ENCODE data around the gene COX6A1. TPM values are rescaled to one million over a fixed set of nuclear protein-coding genes. Genes with fewer than 3 reads are reported as not detected.

COX6A1 gene
- total RNA-seq, 1 experiment from 2014 or later, result 464 TPM

DNA sequence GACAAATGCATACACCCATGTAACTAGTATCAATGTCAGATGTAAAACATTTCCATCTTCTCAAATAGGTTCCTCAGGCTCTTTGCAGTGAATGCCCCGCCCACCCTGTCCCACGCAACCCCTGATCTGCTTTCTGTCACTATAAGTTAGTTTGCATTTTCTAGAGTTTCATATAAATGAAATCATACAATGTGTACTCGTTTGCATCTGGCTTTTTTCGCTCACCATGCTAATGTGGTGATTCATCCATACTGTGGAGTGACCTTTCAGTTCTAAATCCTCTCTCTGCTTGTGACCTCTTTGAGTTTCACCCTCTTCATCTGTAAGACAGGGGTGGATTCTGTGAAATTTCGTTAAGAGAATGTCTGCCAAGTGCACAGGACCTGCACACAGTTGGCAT, 38.4 kb upstream of the COX6A1 start (continued):
- no peak for TF ChIP-seq POLR2AphosphoS5 (IDR thresholded peaks at IDR 0.05; ENCODE audit: low read depth, low read length)
- no peak for TF ChIP-seq MAX (IDR thresholded peaks at IDR 0.05)
- TF ChIP-seq CBX3 (IDR thresholded peaks at IDR 0.05; ENCODE audit: low read depth), result no peak
- TF ChIP-seq EGR1 (IDR thresholded peaks at IDR 0.05; ENCODE audit: low read depth), result no peak

DNA sequence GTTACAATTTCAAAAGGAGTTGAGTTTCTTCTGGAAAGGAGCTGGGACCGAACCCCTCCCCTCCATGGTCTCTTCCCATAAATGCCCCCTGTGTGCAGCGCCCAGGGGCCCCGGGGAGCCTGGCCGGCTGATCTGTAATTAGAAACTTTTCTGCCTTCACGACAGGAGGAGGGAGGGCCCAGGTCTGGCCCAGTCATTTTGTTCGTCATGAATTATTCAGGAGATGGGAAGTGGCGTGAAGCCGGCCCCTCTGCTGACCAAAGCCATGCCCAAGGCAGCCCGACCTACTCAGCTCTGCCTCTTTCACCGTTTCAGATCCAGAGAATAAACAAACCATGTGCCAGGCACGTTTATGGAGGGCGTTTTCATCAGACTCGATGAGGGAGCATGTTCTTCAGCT, 35.7 kb upstream of the COX6A1 start:
- BruUV-seq (replicated peaks), result no TSS peak
- Histone ChIP-seq H3K79me2 (ENCODE audit: insufficient read depth, low read length) (no peaks in the 10 kb centered on the region), H3K4me1 (ENCODE audit: control insufficient read depth in 1 of 2, insufficient read depth in 2 of 2, low read length in 2 of 2) (no peaks in the 10 kb centered on the region), H3K9ac (ENCODE audit: low read length) (no peak overlapping the region), H2AFZ (ENCODE audit: low read depth, low read length, poor library complexity, severe bottlenecking) (no peak overlapping the region), H3K9me3 (ENCODE audit: control insufficient read depth in 1 of 2, insufficient read depth in 1 of 2, low read depth in 1 of 2, low read length in 2 of 2) (no peaks in the 10 kb centered on the region), H3K4me2 (ENCODE audit: low read length) (no peak overlapping the region), H3K27me3 (ENCODE audit: insufficient read depth, low read length) (no peaks in the 10 kb centered on the region), H4K20me1 (ENCODE audit: insufficient read depth) (no peaks in the 10 kb centered on the region), H3K36me3 (ENCODE audit: control insufficient read depth in 1 of 2, insufficient read depth in 2 of 2, low read length in 2 of 2) (no peaks in the 10 kb centered on the region), H3K4me3 (replicated peaks in 1 of 2; ENCODE audit: low read depth in 1 of 2, low read length in 2 of 2) (no peak overlapping the region), H3K9me2 (ENCODE audit: insufficient read depth) (no peaks in the 10 kb centered on the region), H3K27ac (ENCODE audit: low read depth, low read length) (no peak overlapping the region)
- ATAC-seq (no peak), DNase-seq (ENCODE audit: low read depth, low spot score) (no peak)
- CTCF ChIA-PET, result no interaction called here
- intact Hi-C loops (cut with micrococcal nuclease), result no loop called here
- RAD21 ChIA-PET (ENCODE audit: low non-redundant PET in 1 of 2, low total read pairs in 2 of 2, uncharacterized antibody in 2 of 2, unreplicated experiment in 2 of 2), result no interaction called here
- no peak for TF ChIP-seq REST (IDR thresholded peaks at IDR 0.05; ENCODE audit: low read depth)
- no peak for TF ChIP-seq RAD21 (IDR thresholded peaks at IDR 0.05; ENCODE audit: low read depth)
- TF ChIP-seq TCF7L2 (IDR thresholded peaks at IDR 0.05; ENCODE audit: borderline replicate concordance, extremely low read depth, insufficient read depth, insufficient read length), result no peak
- no peak for TF ChIP-seq SRF (IDR thresholded peaks at IDR 0.05; ENCODE audit: low read depth)
- no peak for TF ChIP-seq CEBPB (IDR thresholded peaks at IDR 0.05; ENCODE audit: low read depth)
- TF ChIP-seq SIN3A (IDR thresholded peaks at IDR 0.05; ENCODE audit: low read depth), result no peak
- TF ChIP-seq, protein P1, sequence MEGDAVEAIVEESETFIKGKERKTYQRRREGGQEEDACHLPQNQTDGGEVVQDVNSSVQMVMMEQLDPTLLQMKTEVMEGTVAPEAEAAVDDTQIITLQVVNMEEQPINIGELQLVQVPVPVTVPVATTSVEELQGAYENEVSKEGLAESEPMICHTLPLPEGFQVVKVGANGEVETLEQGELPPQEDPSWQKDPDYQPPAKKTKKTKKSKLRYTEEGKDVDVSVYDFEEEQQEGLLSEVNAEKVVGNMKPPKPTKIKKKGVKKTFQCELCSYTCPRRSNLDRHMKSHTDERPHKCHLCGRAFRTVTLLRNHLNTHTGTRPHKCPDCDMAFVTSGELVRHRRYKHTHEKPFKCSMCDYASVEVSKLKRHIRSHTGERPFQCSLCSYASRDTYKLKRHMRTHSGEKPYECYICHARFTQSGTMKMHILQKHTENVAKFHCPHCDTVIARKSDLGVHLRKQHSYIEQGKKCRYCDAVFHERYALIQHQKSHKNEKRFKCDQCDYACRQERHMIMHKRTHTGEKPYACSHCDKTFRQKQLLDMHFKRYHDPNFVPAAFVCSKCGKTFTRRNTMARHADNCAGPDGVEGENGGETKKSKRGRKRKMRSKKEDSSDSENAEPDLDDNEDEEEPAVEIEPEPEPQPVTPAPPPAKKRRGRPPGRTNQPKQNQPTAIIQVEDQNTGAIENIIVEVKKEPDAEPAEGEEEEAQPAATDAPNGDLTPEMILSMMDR (IDR thresholded peaks at IDR 0.05 in 2 of 3, conservative IDR thresholded peaks at IDR 0.05 in 1 of 3; ENCODE audit: borderline replicate concordance in 1 of 3, insufficient read depth in 1 of 3, low read depth in 2 of 3, low read length in 2 of 3), result no peak
- POLR2A ChIA-PET, result no interaction called here

Data from HCT116 (cell line).